Astrocyte of the cerebellum (primary cell): Measurements from ENCODE around the gene MOGAT1.
"Not testable (repeated sequence)": the region's sequence is repeated elsewhere in the genome, so short reads cannot be mapped to it uniquely, and the experiment has no call there.

Experiments used
- DNase-seq: peaks from one replicate; pipeline ENCODE4 v3.0.0-alpha.2; 2011; ENCODE audit warnings: low read depth
- H3K4me3 ChIP-seq: 2 replicates; pipeline ENCODE4 v1.5.1; 2011; ENCODE audit warnings: mild to moderate bottlenecking, low read depth, low read length, moderate library complexity
- CTCF ChIP-seq: IDR thresholded peaks from 2 replicates; pipeline ENCODE4 v1.5.1; 2012; ENCODE audit warnings: low read length, low read depth, moderate library complexity, mild to moderate bottlenecking; ENCODE audit errors: missing control alignments
- in situ Hi-C: cut with HindIII; loops from 2 replicates; pipeline ENCODE4 v1.10.0; 2017; ENCODE audit warnings: low sequenced_read_pairs

The MOGAT1 gene

DNA sequence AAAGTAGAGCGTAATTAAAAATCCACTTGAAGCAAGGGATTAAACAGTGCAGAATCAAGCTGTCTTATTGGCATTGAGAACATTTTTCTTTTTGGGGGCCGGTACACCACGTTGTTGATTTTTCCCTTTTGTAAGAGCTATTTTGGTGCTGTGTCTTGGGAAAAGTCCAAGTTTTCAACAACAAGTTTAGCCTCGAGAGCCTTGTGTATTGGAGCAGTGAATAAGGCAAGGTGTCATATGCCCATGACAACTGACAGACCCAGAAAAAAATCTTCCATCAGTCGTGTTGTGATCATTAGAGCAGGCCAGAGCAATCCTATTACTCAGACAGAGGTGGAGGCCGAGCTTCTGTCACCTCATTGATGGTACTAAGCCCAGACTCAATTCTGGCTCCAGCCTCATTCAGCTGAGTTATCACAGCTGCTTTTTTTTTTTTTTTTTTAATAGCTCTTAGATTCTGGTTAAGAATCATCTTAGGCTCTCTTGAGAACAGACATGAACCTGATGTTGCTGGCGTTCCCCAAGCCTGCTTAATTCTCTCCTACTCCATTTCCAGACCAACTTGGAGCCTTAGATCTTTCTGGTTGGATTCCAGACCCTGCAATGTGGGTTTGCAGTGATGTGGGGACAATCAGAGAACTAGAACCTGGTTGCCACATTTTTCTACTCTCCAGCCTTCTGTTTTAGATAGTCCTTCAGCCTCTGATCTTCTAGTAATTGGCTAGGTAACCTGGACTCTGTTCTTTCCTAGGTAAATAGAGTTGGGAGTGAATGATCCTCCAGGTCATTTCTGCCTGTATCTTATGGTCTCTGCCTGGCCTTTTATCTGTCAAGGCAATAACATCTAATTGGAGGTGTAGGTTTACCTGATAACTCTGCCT, 43.1 kb downstream of the MOGAT1 start:
- no peak for DNase-seq
- in situ Hi-C loops = no loop called here
- no peak for TF ChIP-seq CTCF
- H3K4me3 ChIP-seq = no peak overlapping the region

DNA sequence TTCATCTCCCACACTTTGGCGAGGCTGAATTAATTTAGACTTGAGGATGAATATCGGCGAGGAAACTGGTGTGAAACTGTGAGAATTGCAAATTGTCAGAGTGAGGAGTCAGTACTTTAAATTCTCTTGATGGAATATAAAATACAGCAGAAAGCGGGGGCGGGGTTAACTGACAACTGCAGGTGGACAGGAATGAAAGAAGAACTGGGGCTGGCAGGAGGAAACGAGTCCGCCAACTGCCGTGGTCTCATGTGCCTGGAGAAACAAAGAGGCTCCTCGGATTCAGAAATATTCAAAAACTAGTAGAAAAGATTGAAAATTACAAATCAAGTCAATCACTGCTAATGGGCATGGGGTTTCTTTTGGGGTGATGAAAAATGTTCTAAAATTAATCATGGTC, 44.3 kb downstream of the MOGAT1 start:
- no peak for TF ChIP-seq CTCF
- in situ Hi-C loops = no loop called here
- no peak for DNase-seq
- no peak overlapping the region for H3K4me3 ChIP-seq

DNA sequence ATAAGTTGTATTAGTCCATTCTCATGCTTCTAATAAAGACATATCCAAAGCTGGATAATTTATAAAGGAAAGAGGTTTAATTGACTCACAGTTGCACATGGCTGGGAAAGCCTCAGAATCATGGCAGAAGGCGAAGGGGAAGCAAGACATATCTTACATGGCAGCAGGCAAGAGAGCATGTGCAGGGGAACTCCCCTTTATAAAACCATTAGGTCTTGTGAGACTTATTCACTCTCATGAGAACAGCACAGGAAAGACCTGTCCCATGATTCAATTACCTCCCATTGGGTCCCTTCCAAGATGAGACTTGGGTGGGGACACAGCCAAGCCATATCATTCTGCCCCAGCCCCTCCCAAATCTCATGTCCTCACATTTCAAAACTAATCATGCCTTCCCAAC, 48.3 kb downstream of the MOGAT1 start:
- DNase-seq, in situ Hi-C loops, H3K4me3 ChIP-seq: not testable (repeated sequence)

DNA sequence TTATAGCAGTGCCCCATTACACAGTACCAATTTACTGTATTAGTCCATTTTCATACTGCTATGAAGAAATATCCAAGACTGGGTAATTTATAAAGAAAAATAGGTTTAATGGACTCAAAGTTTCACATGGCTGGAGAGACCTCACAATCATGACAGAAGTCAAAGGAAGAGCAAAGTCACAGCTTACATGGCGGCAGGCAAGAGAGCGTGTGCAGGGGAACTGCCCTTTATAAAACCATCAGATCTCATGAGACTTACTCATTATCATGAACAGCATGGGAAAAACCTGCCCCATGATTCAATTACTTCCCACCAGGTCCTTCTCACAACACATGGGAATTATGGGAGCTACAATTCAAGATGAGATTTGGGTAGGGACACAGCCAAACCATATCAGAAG, 50.1 kb downstream of the MOGAT1 start:
- H3K4me3 ChIP-seq, in situ Hi-C loops, DNase-seq: not testable (repeated sequence)

GRCh38 chr2:222722327-222722946, 51.0 kb downstream of the MOGAT1 start:
- H3K4me3 ChIP-seq = no peak overlapping the region
- peak; percentile 75 for DNase-seq
- in situ Hi-C loops = no loop called here
- TF ChIP-seq CTCF = no peak

GRCh38 chr2:222724208-222724607, 52.8 kb downstream of the MOGAT1 start:
- no peak for DNase-seq
- TF ChIP-seq CTCF = no peak
- no peak overlapping the region for H3K4me3 ChIP-seq
- in situ Hi-C loops = no loop called here

GRCh38 chr2:222728621-222729020, 57.2 kb downstream of the MOGAT1 start:
- no peak for DNase-seq
- no peak overlapping the region for H3K4me3 ChIP-seq
- TF ChIP-seq CTCF = no peak
- in situ Hi-C loops = no loop called here
